Measurements from ENCODE around the gene CTTN. TPM values are rescaled to one million over a fixed set of nuclear protein-coding genes. Genes with fewer than 3 reads are reported as not detected.

Gene CTTN
- total RNA-seq, 1 experiment from 2014 or later = 1,035 TPM

GRCh38 chr11:70480711-70481110, 82.4 kb downstream of the CTTN start:
- Histone ChIP-seq H3K27ac (no peak overlapping the region), H3K36me3 (no peaks in the 10 kb centered on the region), H3K9me3 (replicated peaks) (peaks cover 13% of the 10 kb centered on the region), H3K4me1 (replicated peaks) (peaks cover 12% of the 10 kb centered on the region), H3K27me3 (replicated peaks) (no peaks in the 10 kb centered on the region), H3K4me3 (no peak overlapping the region)
- DNase-seq (ENCODE audit: low read depth in 1 of 2, low spot score in 2 of 2) = no peak

- Histone ChIP-seq H3K36me3 (no peaks in the 10 kb centered on the region), H3K27me3 (replicated peaks) (no peaks in the 10 kb centered on the region), H3K4me3 (no peak overlapping the region), H3K9me3 (replicated peaks) (peaks cover 25% of the 10 kb centered on the region), H3K27ac (no peak overlapping the region), H3K4me1 (replicated peaks) (peaks cover 12% of the 10 kb centered on the region)
- no peak for DNase-seq (ENCODE audit: low read depth in 1 of 2, low spot score in 2 of 2)
Observed at GRCh38 chr11:70481625-70482528, 83.5 kb downstream of the CTTN start.

DNA sequence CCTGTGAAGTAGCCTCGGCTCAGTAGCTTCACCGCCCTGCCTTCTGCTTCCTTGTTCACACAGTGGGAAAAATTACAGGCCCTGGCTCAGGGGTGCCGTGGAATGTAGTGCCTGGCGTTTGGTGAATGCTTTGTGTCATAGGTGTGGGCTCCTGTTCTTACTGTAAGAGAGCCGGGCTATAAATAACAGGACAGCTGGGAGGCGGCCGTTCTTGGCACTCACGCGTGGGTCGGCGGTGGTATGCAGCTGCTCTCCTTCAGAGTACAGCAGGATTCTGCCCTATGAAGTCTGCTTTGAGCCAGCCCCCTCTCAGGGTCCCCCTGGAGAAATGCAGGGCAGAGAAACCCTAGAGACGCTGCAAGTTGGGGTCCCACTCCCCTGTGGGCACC, 84.2 kb downstream of the CTTN start:
- no peak for DNase-seq (ENCODE audit: low read depth in 1 of 2, low spot score in 2 of 2)
- Histone ChIP-seq H3K4me3 (no peak overlapping the region), H3K4me1 (replicated peaks) (peaks cover 12% of the 10 kb centered on the region), H3K36me3 (no peaks in the 10 kb centered on the region), H3K27ac (no peak overlapping the region), H3K9me3 (replicated peaks) (peaks cover 31% of the 10 kb centered on the region), H3K27me3 (replicated peaks) (no peaks in the 10 kb centered on the region)

DNA sequence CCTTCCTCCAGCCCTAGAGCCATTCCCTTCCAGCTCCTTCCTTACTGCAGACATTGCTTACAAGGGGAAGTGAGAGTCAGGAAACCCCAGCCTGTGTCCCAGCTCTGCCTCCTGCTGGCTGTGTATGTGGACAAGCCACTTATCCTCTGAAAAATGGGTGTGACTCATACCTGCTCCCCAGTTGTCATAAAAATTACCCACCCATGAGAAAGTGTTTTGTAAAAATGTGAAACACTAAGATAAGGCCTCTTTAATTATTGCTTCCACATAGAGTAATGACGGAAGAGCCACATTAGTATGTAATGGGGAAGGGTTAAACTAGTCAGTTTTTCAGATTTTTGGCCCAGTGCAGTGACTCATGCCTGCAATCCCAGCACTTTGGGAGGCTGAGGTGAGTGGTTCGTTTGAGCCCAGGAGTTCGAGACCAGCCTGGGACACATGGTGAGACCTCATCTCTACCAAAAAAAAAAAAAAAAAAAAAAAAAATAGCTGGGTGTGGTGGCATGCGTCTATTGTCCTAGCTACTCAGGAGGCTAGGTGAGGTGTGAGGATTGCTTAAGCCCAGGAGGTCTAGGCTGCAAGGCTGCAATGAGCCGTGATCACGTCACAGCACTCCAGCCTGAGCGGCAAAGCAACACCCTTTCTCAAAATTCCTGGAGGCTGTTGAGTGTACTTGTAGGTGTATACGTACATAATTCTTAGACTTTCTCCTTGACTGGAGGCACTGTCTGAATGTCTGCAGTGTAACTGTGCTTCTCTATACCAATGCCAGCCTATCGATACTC, 84.9 kb downstream of the CTTN start:
- Histone ChIP-seq H3K4me1 (replicated peaks) (peaks cover 12% of the 10 kb centered on the region), H3K9me3 (replicated peaks) (peaks cover 39% of the 10 kb centered on the region), H3K4me3 (no peak overlapping the region), H3K27me3 (replicated peaks) (no peaks in the 10 kb centered on the region), H3K27ac (no peak overlapping the region), H3K36me3 (no peaks in the 10 kb centered on the region)
- peak in 1 of 2 experiments; percentile 33 for DNase-seq (ENCODE audit: low read depth in 1 of 2, low spot score in 2 of 2)

GRCh38 chr11:70483917-70484316, 85.6 kb downstream of the CTTN start:
- H3K36me3 ChIP-seq = no peaks in the 10 kb centered on the region
- no peak for DNase-seq (ENCODE audit: low read depth in 1 of 2, low spot score in 2 of 2)
- H3K27me3 ChIP-seq (replicated peaks) = no peaks in the 10 kb centered on the region
- peaks cover 12% of the 10 kb centered on the region for H3K4me1 ChIP-seq (replicated peaks)
- H3K27ac ChIP-seq = no peak overlapping the region
- H3K9me3 ChIP-seq (replicated peaks) = peaks cover 43% of the 10 kb centered on the region
- no peak overlapping the region for H3K4me3 ChIP-seq

DNA sequence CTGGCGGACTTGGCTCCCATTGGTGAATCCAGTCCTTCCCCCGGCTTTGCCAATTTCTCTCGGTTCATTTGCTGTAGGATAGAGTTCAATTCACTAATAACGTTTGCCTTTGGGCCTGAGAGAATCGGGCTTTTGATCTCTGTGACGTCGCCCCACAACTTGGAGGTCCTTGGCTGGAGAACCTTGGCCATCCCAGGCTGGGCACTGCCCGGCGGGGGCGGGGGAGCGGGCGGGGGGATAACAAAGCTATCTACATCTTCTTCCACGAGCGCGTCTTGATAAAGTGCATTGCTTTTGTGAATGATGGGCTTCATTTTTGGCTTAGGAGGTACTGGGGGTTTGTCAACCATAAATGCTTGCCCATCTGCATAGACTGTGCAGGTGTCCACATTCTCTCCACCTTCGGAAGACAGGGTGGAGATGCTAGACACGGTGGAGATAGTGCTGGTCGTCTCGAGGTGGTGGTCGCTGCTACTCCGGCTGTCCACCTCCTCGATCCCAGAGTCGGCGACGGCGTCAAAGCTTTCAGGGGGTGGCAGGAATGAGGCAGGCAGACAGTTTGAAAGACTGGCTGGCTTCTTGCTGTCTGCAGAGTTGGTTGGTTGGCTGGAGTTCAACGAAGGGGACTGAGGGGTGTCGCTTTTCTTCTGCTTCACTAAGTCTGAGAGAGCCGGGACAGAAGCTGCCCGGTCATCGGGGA, 87.1 kb downstream of the CTTN start:
- H3K9me3 ChIP-seq (replicated peaks) = peaks cover 52% of the 10 kb centered on the region
- H3K27ac ChIP-seq = no peak overlapping the region

DNA sequence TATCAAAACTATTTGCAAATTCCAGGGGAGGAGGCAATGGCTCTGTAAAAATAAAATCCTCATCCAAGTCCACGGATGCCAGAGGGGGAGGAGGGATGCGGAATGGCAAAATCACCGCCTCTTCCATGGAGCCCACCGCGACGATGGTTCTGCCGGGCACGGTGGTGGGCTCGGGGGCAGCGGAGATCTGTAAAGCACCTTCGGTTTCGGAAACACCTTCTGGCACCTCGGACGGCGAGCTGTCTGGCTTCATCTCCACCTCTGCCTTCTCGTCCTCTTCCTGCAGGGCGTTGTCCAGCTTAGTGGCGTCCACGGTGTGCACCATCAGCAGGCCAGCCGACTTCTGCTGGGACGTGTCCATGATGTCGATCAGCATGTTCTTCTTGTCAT, 87.7 kb downstream of the CTTN start:
- no peak for DNase-seq (ENCODE audit: low read depth in 1 of 2, low spot score in 2 of 2)
- Histone ChIP-seq H3K4me3 (no peak overlapping the region), H3K9me3 (replicated peaks) (peaks cover 57% of the 10 kb centered on the region), H3K4me1 (replicated peaks) (peaks cover 12% of the 10 kb centered on the region), H3K27ac (no peak overlapping the region), H3K27me3 (replicated peaks) (no peaks in the 10 kb centered on the region), H3K36me3 (0 out of 2 replicates have a peak, but pooled peaks cover 7% of the 10 kb centered on the region)

More for the DNA sequence above, 87.1 kb downstream of the CTTN start:
- H3K27me3 ChIP-seq (replicated peaks) = no peaks in the 10 kb centered on the region
- H3K36me3 ChIP-seq = 0 out of 2 replicates have a peak, but pooled peaks cover 3% of the 10 kb centered on the region
- peaks cover 12% of the 10 kb centered on the region for H3K4me1 ChIP-seq (replicated peaks)
- no peak overlapping the region for H3K4me3 ChIP-seq
- no peak for DNase-seq (ENCODE audit: low read depth in 1 of 2, low spot score in 2 of 2)

Other genes with a start within 250 kb of the CTTN start
- 121 and 147 TPM in 2 replicates for gene FADD, start 195.2 kb upstream of the CTTN start, total RNA-seq (2014; rRNA removed; shearing (Covaris generic))
- gene PPFIA1, start 127.8 kb upstream of the CTTN start, total RNA-seq (2014; rRNA removed; shearing (Covaris generic)) = 106 and 111 TPM in 2 replicates

All from SJSA1 (cell line).